Nephron progenitor cell (in vitro differentiated cells): ENCODE measurements around the gene ROR1.

Experiments used
- DNase-seq: peaks from one replicate; pipeline ENCODE4 v3.0.0; 2021
- H3K27ac Mint-ChIP-seq: 2 replicates; pipeline ENCODE4 v1.8.0; 2021; ENCODE audit warnings: mild to moderate bottlenecking, moderate library complexity, mixed read lengths
- H3K27me3 Mint-ChIP-seq: 2 replicates; pipeline ENCODE4 v1.8.0; 2021; ENCODE audit warnings: mild to moderate bottlenecking, low read depth, mixed read lengths; ENCODE audit not compliant: poor library complexity
- H3K36me3 Mint-ChIP-seq: 2 replicates; pipeline ENCODE4 v1.8.0; 2021; ENCODE audit warnings: low read depth, mixed read lengths
- H3K4me1 Mint-ChIP-seq: 2 replicates; pipeline ENCODE4 v1.8.0; 2021; ENCODE audit warnings: mixed read lengths
- H3K4me3 Mint-ChIP-seq: 2 replicates; pipeline ENCODE4 v1.8.0; 2021; ENCODE audit warnings: mild to moderate bottlenecking, moderate library complexity, mixed read lengths
- H3K9me3 Mint-ChIP-seq: 2 replicates; pipeline ENCODE4 v1.8.0; 2021; ENCODE audit warnings: mild to moderate bottlenecking, moderate library complexity, mixed read lengths
- TF ChIP-seq, protein P1 (sequence below): fragments of 200-600 bp; sonication (generic); IDR thresholded peaks from 2 replicates; pipeline ENCODE4 v1.5.0; 2021; ENCODE audit warnings: antibody characterized with exemption

ROR1 gene

GRCh38 chr1:64107118-64107519 is 333.3 kb downstream of the ROR1 start:
- TF ChIP-seq, protein P1, sequence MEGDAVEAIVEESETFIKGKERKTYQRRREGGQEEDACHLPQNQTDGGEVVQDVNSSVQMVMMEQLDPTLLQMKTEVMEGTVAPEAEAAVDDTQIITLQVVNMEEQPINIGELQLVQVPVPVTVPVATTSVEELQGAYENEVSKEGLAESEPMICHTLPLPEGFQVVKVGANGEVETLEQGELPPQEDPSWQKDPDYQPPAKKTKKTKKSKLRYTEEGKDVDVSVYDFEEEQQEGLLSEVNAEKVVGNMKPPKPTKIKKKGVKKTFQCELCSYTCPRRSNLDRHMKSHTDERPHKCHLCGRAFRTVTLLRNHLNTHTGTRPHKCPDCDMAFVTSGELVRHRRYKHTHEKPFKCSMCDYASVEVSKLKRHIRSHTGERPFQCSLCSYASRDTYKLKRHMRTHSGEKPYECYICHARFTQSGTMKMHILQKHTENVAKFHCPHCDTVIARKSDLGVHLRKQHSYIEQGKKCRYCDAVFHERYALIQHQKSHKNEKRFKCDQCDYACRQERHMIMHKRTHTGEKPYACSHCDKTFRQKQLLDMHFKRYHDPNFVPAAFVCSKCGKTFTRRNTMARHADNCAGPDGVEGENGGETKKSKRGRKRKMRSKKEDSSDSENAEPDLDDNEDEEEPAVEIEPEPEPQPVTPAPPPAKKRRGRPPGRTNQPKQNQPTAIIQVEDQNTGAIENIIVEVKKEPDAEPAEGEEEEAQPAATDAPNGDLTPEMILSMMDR = no peak
- Mint-ChIP-seq H3K27me3 (no peaks in the 10 kb centered on the region), H3K36me3 (no peaks in the 10 kb centered on the region), H3K9me3 (peaks cover 12% of the 10 kb centered on the region), H3K27ac (no peak overlapping the region), H3K4me3 (no peak overlapping the region), H3K4me1 (peaks cover 16% of the 10 kb centered on the region)
- DNase-seq = no peak

- TF ChIP-seq, protein P1 = no peak
- H3K36me3 Mint-ChIP-seq = no peaks in the 10 kb centered on the region
- H3K9me3 Mint-ChIP-seq = peaks cover 12% of the 10 kb centered on the region
These were observed 333.8 kb downstream of the ROR1 start for GRCh38 chr1:64107632-64108031.

DNA sequence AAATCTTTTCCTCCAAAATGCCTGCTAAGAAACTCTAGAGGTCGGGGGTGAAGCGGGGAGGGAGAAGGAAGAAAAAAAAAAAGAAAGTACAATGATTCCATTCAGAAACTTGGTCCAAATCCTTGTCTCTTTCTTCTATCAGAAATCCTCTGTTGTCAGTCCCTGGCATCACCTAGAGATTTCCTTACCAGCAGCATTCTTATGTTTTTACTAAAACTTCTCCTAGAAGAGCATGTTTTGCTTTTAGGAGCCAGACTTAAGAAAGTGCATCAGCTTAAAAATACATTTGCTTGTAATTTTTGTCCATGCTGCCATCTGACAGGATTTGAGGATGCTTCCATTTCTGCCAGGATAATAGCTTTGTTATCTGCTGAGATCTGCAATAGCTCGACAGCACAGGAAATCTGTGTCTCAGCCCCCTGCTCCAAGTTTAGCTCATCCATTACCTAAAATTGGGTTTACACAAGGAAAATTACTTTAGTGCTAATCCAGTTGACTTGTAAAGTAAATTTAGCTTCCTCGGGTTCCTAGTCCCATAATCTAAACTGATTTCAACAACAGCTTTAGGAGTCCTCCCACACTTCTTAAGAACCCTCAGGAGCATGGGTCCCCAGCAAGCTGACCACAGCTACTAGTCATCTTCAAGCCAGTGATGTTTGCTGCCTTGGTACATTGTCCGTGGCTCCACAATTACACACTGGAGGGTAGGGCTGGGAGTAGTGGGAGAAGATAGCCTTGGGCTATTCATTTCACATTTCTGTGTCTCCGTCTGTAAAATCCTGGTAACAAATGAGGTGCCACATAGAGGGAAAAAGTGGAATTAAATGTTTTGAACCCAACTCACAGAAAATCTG is 337.3 kb downstream of the ROR1 start:
- Mint-ChIP-seq H3K9me3 (peaks cover 2% of the 10 kb centered on the region), H3K27ac (no peak overlapping the region), H3K36me3 (no peaks in the 10 kb centered on the region), H3K4me3 (no peak overlapping the region), H3K4me1 (peaks cover 8% of the 10 kb centered on the region), H3K27me3 (peaks cover 2% of the 10 kb centered on the region)
- TF ChIP-seq, protein P1 = no peak
- no peak for DNase-seq

More at GRCh38 chr1:64107632-64108031, 333.8 kb downstream of the ROR1 start:
- Mint-ChIP-seq H3K27me3 (peaks cover 2% of the 10 kb centered on the region), H3K4me1 (peaks cover 11% of the 10 kb centered on the region), H3K27ac (no peak overlapping the region), H3K4me3 (no peak overlapping the region)
- DNase-seq = no peak

GRCh38 chr1:64111787-64112186 is 338.0 kb downstream of the ROR1 start:
- H3K36me3 Mint-ChIP-seq = no peaks in the 10 kb centered on the region
- no peak overlapping the region for H3K27ac Mint-ChIP-seq
- peaks cover 2% of the 10 kb centered on the region for H3K27me3 Mint-ChIP-seq
- no peaks in the 10 kb centered on the region for H3K9me3 Mint-ChIP-seq
- no peak for DNase-seq
- TF ChIP-seq, protein P1 = no peak
- H3K4me1 Mint-ChIP-seq = peaks cover 8% of the 10 kb centered on the region
- H3K4me3 Mint-ChIP-seq = no peak overlapping the region

DNA sequence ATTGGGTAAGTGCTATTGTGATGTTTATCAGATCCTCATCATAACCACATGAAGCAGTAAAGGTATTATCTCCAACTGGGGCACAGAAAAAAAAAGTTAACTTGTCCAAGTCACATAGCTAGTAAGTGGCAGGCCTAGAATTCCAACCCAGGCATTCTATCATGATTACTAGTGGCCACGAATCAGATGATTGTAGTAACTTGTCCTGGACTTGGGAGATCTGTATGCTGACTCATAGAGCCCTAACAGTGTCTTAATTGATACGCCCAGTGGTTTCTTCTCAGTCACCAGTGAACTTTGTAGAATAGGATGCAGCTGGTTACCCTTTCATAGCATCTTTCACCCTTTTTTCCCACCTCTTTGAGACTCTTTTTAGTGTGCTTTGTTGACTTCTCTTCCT is 338.5 kb downstream of the ROR1 start:
- TF ChIP-seq, protein P1 = no peak
- Mint-ChIP-seq H3K9me3 (no peaks in the 10 kb centered on the region), H3K4me3 (no peak overlapping the region), H3K27me3 (peaks cover 2% of the 10 kb centered on the region), H3K4me1 (peaks cover 8% of the 10 kb centered on the region), H3K36me3 (no peaks in the 10 kb centered on the region), H3K27ac (no peak overlapping the region)
- no peak for DNase-seq
